ENCODE data around the gene FOXC2. TPM values are rescaled to one million over a fixed set of nuclear protein-coding genes. Genes with fewer than 3 reads are reported as not detected.

Gene FOXC2
- total RNA-seq, 8 experiments from 2014 or later: 0.05 to 2.8 (median 0.19) TPM; not detected in 2

DNA sequence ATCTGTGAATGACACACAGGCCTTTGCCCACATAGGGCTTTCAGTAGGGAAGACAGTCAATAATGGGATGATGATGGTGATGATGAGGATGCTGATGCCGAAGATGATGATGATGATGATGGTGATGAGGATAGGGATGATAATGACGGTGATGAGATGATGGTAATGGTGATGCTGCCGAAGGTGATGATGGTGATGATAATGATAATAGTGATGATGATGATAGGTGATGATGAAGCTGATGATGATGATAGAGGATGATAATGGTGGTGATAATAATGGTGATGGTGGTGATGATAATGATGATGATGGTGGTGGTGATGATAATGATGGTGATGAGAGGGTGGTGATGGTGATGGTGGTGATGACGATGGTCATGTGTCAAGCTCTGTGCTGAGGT lies 24.6 kb downstream of the FOXC2 start:
- no peak for ATAC-seq (replicated peaks in 6 of 8)
- H3K4me3 ChIP-seq: no peak overlapping the region
- H3K27ac ChIP-seq: no peak overlapping the region
- WGBS, 10 experiments: 67 to 100% (median 92%) methylated on average over 1 to 4 of the region's 4 CpGs; no CpG with 5 or more reads in 1 of the 10 experiments
- in situ Hi-C loops (cut with MboI; ENCODE audit: low pct_unique_long_range_greater_than_20kb in 2 of 9, low sequenced_read_pairs in 9 of 9, unreplicated experiment in 9 of 9): loop anchor here in 2 of 9 experiments (25.0 kb wide), 2 partner anchors 171 to 221 kb away; no protein-coding TSS in a partner anchor
- peaks cover 0 to 2% of the 10 kb centered on the region in 2 donors for H3K4me1 ChIP-seq (replicated peaks in 1 of 2)

DNA sequence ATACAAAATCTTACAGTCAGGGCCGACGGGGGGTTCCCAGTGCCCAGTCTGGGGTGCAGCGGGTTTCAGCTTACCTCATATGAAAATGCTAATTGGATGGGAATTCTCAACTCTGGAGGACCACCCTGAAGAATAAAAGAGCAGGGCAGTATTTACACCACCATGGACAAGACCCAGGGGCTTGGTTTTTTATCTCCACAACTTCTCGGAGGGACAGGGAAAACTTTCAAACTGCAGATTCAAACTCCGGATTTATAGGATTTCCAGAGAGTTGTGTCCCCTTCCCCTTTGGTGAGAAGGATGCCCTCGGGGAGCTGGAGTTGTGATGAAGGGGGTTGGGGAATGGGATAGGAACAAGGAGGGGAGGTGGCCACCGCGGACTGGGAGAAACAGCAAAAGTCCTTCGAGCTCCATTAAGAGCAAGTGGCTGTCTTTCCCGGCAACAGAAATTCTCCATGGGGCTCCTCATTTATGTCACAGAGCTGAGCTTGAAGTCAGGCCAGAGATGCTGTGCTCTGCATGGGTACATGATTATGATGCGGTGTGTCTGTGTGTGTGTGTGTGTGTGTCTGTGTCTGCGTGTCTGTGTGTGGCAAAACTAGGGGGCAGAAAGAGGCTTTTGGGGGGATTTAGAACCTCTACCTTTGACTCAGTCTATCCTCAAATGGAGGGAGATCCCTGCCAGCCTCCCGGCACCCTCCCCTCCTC lies 27.4 kb downstream of the FOXC2 start:
- in situ Hi-C loops (cut with MboI; ENCODE audit: low pct_unique_long_range_greater_than_20kb in 2 of 9, low sequenced_read_pairs in 9 of 9, unreplicated experiment in 9 of 9): loop anchor here in 2 of 9 experiments (25.0 kb wide), 2 partner anchors 168 to 218 kb away; no protein-coding TSS in a partner anchor
- H3K27ac ChIP-seq: no peak overlapping the region
- 18 to 80% (median 59%) methylated on average over 1 to 8 of the region's 13 CpGs; no CpG with 5 or more reads in 2 of the 10 experiments for WGBS, 10 experiments

DNA sequence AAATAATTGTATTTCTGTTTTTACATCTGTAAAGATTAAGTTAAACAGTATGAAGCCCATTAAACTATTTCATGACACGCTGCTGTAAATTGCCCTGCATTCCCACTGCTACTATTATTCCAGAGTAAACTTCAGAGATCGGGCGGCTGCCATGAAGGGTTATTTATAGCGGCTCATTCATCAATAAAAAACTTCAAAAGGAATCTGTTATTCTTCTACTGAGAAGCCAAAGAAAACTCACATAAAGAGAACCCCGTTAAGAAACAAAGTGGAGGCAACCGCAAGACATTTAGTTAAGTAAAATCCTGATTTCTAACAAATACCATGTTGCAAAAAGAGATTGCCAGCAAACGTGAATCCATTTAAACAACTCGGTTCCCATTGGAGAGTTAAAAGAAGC lies 28.1 kb downstream of the FOXC2 start:
- H3K4me1 ChIP-seq (replicated peaks in 1 of 2): peaks cover 0 to 2% of the 10 kb centered on the region in 2 donors
- in situ Hi-C loops (cut with MboI; ENCODE audit: low pct_unique_long_range_greater_than_20kb in 2 of 9, low sequenced_read_pairs in 9 of 9, unreplicated experiment in 9 of 9): loop anchor here in 2 of 9 experiments (25.0 kb wide), 2 partner anchors 168 to 218 kb away; no protein-coding TSS in a partner anchor
- no peak overlapping the region for H3K4me3 ChIP-seq
- H3K27ac ChIP-seq: no peak overlapping the region
- 7 to 39% (median 19%) methylated on average over 3 to 8 of the region's 8 CpGs for WGBS, 10 experiments
- ATAC-seq (replicated peaks in 6 of 8): no peak

More for the DNA sequence above, 27.4 kb downstream of the FOXC2 start:
- no peak for ATAC-seq (replicated peaks in 6 of 8)
- H3K4me1 ChIP-seq (replicated peaks in 1 of 2): peaks cover 0 to 2% of the 10 kb centered on the region in 2 donors
- no peak overlapping the region for H3K4me3 ChIP-seq

DNA sequence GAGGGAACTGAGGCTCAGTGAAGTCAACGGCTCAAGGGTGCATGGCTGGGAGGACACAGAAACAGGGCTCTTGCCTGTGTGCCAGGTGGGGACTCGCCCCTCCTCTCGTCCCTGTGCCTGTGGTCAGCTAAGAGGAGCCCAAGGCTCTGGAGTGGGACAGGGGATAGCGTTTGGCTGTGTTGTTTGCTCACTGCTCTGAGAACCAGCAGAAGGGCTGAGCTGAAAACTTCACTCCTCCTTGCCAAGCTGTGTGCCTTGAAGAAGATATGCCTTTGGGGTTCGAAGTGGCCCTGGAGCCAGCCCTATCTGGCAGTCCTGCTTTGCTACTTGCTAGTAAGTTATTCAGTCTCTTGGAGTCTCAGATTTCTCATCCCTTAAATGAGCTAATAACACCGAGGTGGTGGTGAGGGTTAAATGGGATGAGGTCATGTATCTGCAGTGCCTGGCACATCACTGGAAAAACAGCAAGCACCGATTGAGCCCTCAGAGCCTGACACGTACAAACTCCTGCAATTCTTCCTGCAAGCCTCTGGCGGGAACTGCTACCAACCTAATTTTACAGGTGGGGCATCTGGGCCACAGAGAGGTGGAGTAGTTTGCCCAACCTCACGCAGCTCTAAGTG lies 29.5 kb downstream of the FOXC2 start:
- in situ Hi-C loops (cut with MboI; ENCODE audit: low pct_unique_long_range_greater_than_20kb in 2 of 9, low sequenced_read_pairs in 9 of 9, unreplicated experiment in 9 of 9): loop anchor here in 2 of 9 experiments (25.0 kb wide), 2 partner anchors 166 to 216 kb away; no protein-coding TSS in a partner anchor
- 0 to 100% (median 85%) methylated on average over 1 to 8 of the region's 10 CpGs; no CpG with 5 or more reads in 2 of the 10 experiments for WGBS, 10 experiments

GRCh38 chr16:86597126-86597879 lies 30.7 kb downstream of the FOXC2 start:
- no peak for ATAC-seq (replicated peaks in 6 of 8)

More for the DNA sequence above, 29.5 kb downstream of the FOXC2 start:
- Histone ChIP-seq H3K27ac (no peak overlapping the region), H3K4me1 (replicated peaks in 1 of 2) (peaks cover 0 to 2% of the 10 kb centered on the region in 2 donors), H3K4me3 (no peak overlapping the region)
- ATAC-seq (replicated peaks in 6 of 8): peak in 1 of 8 experiments; percentile 74

GRCh38 chr16:86597880-86598606 lies 31.4 kb downstream of the FOXC2 start:
- H3K27ac ChIP-seq: no peak overlapping the region
- ATAC-seq (replicated peaks in 6 of 8): peak in 3 of 8 experiments; percentile 30 to 62 (median 37)
- peaks cover 2% of the 10 kb centered on the region in 2 donors for H3K4me1 ChIP-seq (replicated peaks in 1 of 2)
- 18 to 100% (median 74%) methylated on average over 1 to 7 of the region's 7 CpGs for WGBS, 10 experiments
- in situ Hi-C loops (cut with MboI; ENCODE audit: low pct_unique_long_range_greater_than_20kb in 2 of 9, low sequenced_read_pairs in 9 of 9, unreplicated experiment in 9 of 9): loop anchor here in 2 of 9 experiments (25.0 kb wide), 2 partner anchors 164 to 214 kb away; no protein-coding TSS in a partner anchor
- no peak overlapping the region for H3K4me3 ChIP-seq

More at GRCh38 chr16:86597126-86597879, 30.7 kb downstream of the FOXC2 start:
- WGBS, 10 experiments: 63 to 96% (median 83%) methylated on average over 1 to 18 of the region's 18 CpGs
- H3K4me1 ChIP-seq (replicated peaks in 1 of 2): peaks cover 0 to 2% of the 10 kb centered on the region in 2 donors
- in situ Hi-C loops (cut with MboI; ENCODE audit: low pct_unique_long_range_greater_than_20kb in 2 of 9, low sequenced_read_pairs in 9 of 9, unreplicated experiment in 9 of 9): loop anchor here in 2 of 9 experiments (25.0 kb wide), 2 partner anchors 165 to 215 kb away; no protein-coding TSS in a partner anchor
- no peak overlapping the region for H3K4me3 ChIP-seq
- no peak overlapping the region for H3K27ac ChIP-seq

GRCh38 chr16:86598607-86599565 lies 32.3 kb downstream of the FOXC2 start:
- peak in 3 of 8 experiments; percentile 36 to 95 (median 94) for ATAC-seq (replicated peaks in 6 of 8)
- WGBS, 10 experiments: 0 to 88% (median 56%) methylated on average over 1 to 13 of the region's 22 CpGs

DNA sequence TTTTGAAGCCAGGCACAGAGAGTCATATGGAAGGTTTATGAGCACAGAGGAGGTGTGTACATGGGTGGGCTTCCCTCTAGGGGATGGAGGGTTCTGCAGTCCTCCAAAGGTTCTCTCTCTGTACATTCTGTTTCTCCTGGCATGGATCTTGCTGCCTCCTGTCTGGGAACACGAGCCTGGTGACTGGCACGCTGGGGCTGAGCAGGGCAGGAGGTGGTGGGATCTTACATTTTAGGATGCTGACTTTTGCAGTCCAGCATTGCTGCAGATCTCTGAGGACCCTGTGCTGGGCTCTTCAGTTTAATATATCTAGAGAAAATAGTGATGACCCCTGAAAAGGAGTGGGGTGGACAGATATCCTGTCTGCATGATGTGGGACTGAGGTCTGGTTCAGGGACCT lies 34.7 kb downstream of the FOXC2 start:
- ATAC-seq (replicated peaks in 6 of 8): no peak
- H3K4me1 ChIP-seq (replicated peaks in 1 of 2): peaks cover 0 to 2% of the 10 kb centered on the region in 2 donors
- no peak overlapping the region for H3K27ac ChIP-seq
- H3K4me3 ChIP-seq: no peak overlapping the region
- 60 to 100% (median 100%) methylated on average over 1 to 2 of the region's 2 CpGs; no CpG with 5 or more reads in 7 of the 10 experiments for WGBS, 10 experiments
- in situ Hi-C loops (cut with MboI; ENCODE audit: low pct_unique_long_range_greater_than_20kb in 2 of 9, low sequenced_read_pairs in 9 of 9, unreplicated experiment in 9 of 9): no loop called here

More at GRCh38 chr16:86598607-86599565, 32.3 kb downstream of the FOXC2 start:
- in situ Hi-C loops (cut with MboI; ENCODE audit: low pct_unique_long_range_greater_than_20kb in 2 of 9, low sequenced_read_pairs in 9 of 9, unreplicated experiment in 9 of 9): loop anchor here in 2 of 9 experiments (25.0 kb wide), 2 partner anchors 163 to 213 kb away; no protein-coding TSS in a partner anchor
- no peak overlapping the region for H3K27ac ChIP-seq
- peaks cover 0 to 2% of the 10 kb centered on the region in 2 donors for H3K4me1 ChIP-seq (replicated peaks in 1 of 2)
- H3K4me3 ChIP-seq: no peak overlapping the region

- Histone ChIP-seq H3K4me3 (no peak overlapping the region), H3K4me1 (replicated peaks in 1 of 2) (peaks cover 0 to 2% of the 10 kb centered on the region in 2 donors), H3K27ac (no peak overlapping the region)
- no peak for ATAC-seq (replicated peaks in 6 of 8)
- in situ Hi-C loops (cut with MboI; ENCODE audit: low pct_unique_long_range_greater_than_20kb in 2 of 9, low sequenced_read_pairs in 9 of 9, unreplicated experiment in 9 of 9): no loop called here
- WGBS, 10 experiments: 60 to 100% (median 83%) methylated on average over 1 to 4 of the region's 4 CpGs; no CpG with 5 or more reads in 2 of the 10 experiments
Observed at GRCh38 chr16:86602521-86602920, 35.9 kb downstream of the FOXC2 start.

DNA sequence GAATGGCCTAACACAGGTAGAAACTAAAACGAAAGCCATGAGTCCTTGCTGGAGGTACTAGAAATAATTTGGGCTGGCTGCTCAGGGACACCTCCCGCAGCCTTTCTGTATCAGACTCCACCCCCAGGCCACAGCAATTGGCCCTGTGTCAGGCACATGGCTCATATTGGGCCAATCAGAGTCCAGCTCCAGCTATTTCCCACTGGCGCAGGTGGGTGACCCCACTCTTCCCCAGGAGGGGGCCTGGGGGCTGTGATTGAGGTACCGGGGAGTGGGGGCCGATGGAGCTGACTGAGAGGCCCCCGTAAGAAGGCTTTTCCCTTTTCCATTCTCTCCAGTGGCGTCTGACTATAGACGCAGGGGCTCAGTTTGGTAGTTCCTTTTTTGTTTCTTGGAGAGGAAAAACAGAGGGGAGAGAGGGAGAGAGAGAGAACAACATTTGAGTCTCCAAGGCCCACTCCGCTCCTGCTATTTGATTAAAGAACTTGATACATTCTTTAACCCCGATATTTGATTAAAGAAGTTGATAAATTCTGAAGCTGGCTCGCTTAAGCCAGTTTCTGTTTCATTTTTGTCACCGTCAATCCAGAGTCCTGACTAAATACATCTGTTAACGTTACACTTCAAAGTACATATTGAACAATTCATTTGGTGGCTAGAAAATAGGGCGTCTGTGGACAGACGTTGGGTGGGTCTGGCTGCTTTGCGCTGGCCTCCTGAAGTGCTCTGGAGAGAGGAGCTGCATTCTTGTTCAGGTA lies 38.0 kb downstream of the FOXC2 start:
- Histone ChIP-seq H3K27ac (no peak overlapping the region), H3K4me1 (replicated peaks in 1 of 2) (peaks cover 0 to 2% of the 10 kb centered on the region in 2 donors), H3K4me3 (no peak overlapping the region)
- in situ Hi-C loops (cut with MboI; ENCODE audit: low pct_unique_long_range_greater_than_20kb in 2 of 9, low sequenced_read_pairs in 9 of 9, unreplicated experiment in 9 of 9): no loop called here
- WGBS, 10 experiments: 17 to 93% (median 76%) methylated on average over 3 to 8 of the region's 16 CpGs; no CpG with 5 or more reads in 2 of the 10 experiments
- ATAC-seq (replicated peaks in 6 of 8): no peak
